GM12801 (cell line): Measurements from ENCODE around the gene SCAF4.

Experiments
- TF ChIP-seq, protein P1 (sequence below): IDR thresholded peaks from one replicate; pipeline ENCODE4 v1.5.1; 2011; ENCODE audit warnings: control low read depth; ENCODE audit not compliant: insufficient read length; ENCODE audit errors: extremely low read depth

Gene SCAF4

GRCh38 chr21:31735511-31735992 lies 3.6 kb upstream of the SCAF4 start:
- TF ChIP-seq, protein P1, sequence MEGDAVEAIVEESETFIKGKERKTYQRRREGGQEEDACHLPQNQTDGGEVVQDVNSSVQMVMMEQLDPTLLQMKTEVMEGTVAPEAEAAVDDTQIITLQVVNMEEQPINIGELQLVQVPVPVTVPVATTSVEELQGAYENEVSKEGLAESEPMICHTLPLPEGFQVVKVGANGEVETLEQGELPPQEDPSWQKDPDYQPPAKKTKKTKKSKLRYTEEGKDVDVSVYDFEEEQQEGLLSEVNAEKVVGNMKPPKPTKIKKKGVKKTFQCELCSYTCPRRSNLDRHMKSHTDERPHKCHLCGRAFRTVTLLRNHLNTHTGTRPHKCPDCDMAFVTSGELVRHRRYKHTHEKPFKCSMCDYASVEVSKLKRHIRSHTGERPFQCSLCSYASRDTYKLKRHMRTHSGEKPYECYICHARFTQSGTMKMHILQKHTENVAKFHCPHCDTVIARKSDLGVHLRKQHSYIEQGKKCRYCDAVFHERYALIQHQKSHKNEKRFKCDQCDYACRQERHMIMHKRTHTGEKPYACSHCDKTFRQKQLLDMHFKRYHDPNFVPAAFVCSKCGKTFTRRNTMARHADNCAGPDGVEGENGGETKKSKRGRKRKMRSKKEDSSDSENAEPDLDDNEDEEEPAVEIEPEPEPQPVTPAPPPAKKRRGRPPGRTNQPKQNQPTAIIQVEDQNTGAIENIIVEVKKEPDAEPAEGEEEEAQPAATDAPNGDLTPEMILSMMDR, result no peak

DNA sequence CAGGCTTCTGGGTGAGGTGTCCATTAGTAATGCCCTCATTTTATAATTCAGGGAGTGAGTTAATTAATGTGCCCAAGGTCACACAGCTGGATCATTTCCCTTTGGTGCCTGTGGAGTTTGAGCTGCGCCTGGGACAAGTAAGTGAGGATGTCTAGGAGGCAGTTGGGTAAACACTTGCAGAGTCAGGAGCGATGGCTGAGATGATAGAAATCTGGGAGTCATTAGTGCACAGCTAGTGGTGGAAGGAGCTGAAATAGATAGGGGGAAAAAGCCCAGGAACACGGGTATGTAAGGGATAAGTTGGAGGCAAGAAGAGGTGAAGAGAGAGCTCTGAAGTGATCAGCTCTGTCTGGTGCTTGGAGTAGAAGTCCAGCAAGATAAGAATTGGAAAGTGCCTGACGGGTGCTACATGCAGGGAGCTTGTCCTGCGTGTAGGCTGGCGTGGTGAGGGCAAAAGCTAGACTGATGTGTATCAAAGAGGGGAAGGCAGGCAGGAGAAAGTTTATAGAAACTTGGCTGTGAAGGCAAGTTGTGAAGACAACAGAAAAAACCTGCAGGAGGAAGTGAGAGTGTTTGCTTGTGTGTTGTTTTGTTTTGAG lies 1.7 kb upstream of the SCAF4 start:
- TF ChIP-seq, protein P1, result no peak

DNA sequence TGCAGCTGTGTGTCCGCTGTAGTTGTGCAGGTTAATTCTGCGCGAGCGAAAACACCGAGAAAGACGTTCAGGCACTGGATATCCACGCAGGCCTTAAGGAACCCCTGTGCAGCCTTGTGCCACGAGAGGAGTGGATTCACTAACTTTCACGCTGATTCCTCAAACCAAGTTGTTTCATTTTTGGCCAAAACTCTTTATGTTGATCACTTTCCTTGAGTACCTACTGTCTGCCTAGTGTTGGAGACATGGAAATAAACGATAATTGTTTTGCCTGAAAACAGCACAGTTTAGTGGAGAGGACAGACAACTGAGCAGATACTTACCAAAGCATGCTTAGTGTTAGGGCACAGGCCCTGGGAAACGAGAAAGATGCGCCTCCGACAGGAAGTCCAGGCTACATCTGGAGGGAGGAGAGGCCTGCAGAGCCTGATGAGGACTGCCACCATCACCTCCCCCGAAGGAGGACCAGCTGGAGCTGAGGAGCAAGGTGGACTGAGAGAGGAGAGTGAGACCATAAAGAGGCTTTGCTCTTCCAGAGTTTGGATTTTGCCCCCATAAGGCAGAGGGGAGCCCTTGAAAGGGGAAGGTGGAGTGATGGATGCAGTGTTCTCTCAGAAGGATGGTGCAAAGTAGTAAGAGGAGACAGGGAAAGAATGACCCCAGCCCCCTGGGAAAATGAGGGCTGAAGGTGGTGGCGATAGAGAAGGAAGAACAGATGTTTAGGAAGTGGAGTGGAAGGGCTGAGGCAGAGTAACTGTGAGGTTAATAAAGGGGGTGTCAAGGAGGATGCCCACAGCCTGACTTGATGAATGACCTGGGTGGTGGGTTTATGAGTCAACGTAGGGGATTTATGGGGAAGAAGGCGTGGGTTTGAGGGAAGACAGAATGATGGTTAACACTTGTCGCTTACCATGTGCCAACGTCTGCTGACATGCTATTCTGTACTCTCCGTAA lies 956 bp upstream of the SCAF4 start:
- TF ChIP-seq, protein P1, result no peak

DNA sequence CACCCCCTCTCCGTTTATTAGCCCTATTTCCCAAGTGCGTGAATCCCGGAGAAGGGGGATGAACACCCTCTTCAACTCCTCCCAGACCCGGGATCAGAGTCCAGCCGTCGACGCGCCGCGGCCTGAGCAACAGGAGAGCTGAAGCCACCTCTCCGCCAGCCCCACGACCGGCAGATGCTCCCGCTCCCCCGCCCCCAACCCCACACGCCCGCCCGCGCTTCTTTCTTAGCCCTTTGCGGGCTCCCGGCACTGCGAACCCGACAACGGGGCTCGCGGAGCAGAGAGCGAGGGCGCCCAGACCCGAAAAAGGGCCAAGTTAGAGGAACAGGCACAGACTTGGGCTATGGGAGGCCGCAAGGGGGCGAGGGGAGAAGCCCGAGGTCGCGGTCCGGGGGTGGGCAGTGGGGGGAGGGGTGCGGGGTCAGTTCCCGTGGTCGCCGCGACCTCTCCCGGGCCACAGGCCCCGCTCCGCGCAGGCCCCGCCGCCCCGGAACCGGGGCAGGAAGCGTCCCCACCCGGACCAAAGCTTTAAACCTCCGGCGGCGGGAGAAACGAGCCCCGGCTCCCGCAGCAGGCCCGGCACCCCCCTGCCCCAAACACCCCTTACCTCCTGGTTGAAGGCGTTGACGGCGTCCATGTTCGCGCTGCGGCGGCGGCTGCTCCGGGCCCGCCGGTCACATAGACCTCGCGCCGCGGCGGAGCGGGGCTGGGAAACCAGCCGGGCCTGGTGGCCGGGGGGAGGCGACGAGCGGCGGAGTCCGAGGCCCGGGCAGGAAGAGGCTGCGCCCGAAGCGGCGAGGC lies 662 bp downstream of the SCAF4 start:
- TF ChIP-seq, protein P1, result no peak

DNA sequence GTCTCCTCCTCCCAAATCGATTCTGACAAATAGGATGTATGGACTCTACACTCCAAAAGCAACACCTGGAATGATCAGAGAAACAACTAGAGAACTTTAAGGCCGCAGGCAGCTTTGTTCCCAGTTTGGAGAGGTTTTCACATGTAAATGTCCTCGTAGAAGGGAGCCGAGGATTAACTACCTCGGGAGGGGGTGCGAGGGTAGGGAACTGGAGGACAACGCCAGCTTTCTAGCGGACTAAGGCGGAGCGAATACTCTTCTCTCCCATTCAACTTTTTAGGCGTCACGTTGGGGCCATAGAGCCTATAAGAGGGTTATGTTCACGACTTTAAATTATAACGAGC lies 1.2 kb downstream of the SCAF4 start:
- TF ChIP-seq, protein P1, result no peak

DNA sequence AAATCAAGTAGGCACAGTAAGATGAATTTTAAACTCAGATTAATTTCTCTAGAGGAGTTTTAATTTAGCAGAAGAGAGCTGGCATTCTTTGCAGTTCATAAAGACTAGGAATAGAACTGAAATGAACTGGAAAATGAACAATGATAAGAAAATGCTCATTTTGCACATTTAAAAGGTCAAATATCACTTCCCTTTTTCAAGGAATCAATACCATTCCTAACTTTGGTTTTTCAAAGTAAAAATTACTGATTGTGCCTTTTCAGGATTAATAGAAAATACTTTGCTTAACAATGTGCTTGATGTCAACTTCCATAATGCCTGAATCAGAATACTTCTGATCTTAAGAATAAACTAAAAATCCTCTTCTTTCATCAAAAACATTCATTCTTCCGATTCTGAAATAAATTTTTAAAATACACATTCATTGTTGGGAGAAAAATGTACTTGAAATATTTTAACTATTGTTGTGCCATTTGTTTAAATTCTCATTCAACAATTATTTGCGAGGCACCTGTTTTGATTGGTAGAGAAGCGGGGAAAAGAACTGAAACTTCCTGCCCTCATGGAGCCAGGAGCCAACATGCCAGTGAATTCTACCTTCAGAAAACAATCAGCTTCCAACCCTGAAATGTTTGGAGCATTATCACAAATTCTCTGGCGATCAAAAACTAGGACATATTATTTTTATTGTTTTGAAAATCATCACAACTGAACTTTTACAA lies 2.1 kb downstream of the SCAF4 start:
- TF ChIP-seq, protein P1, result no peak
